IMR-90 (cell line): ENCODE measurements around the gene TBC1D1. TPM values are rescaled to one million over a fixed set of nuclear protein-coding genes. Genes with fewer than 3 reads are reported as not detected.

Source experiments
- ATAC-seq: fragments of 200-7000 bp; cut with Tn5 transposase; 2 replicates; pipeline ENCODE4 v1.9.1; 2020; ENCODE audit warnings: low read depth, mild to moderate bottlenecking, moderate library complexity
- BruUV-seq: library from RNA; stranded (reverse); fragments of 400-500 nt; replicated peaks from 2 replicates; lab custom pipeline; 2021; lab: Mats Ljungman, UMichigan
- CTCF ChIA-PET: fragments of 300-600 bp; formaldehyde crosslinking; extraction: SDS; loops from one replicate; lab custom pipeline; 2021; ENCODE audit warnings: antibody characterized with exemption; lab: Yijun Ruan, JAX
- POLR2A ChIA-PET: fragments of 300-600 bp; sonication (Branson Sonifier 250); formaldehyde crosslinking; loops from one replicate; lab custom pipeline; 2022; ENCODE audit warnings: antibody characterized with exemption; ENCODE audit not compliant: unreplicated experiment; lab: Charles Lee
- DNase-seq: peaks from one replicate; pipeline ENCODE4 v3.0.0; 2013
- H2AFZ ChIP-seq: replicated peaks from 2 replicates; pipeline ENCODE3; 2013; ENCODE audit warnings: low read length, mild to moderate bottlenecking; ENCODE audit not compliant: poor library complexity
- H2AK5ac ChIP-seq: 2 replicates; pipeline ENCODE4 v1.6.1; 2013; ENCODE audit warnings: low read depth, low read length, inconsistent platforms
- H2AK9ac ChIP-seq: replicated peaks from 2 replicates; pipeline ENCODE3; 2013; ENCODE audit warnings: mild to moderate bottlenecking, low read depth, low read length, moderate library complexity; ENCODE audit not compliant: poor library complexity
- H2BK120ac ChIP-seq: 2 replicates; pipeline ENCODE4 v1.6.1; 2013; ENCODE audit warnings: low read depth, low read length, inconsistent platforms
- H2BK15ac ChIP-seq: 3 replicates; pipeline ENCODE4 v1.6.1; 2013; ENCODE audit warnings: low read depth, low read length, inconsistent platforms
- H2BK20ac ChIP-seq: 2 replicates; pipeline ENCODE4 v1.6.1; 2013; ENCODE audit warnings: low read depth, mild to moderate bottlenecking, inconsistent platforms, low read length, moderate library complexity
- H2BK5ac ChIP-seq: 2 replicates; pipeline ENCODE4 v1.6.1; 2013; ENCODE audit warnings: mild to moderate bottlenecking, low read depth, low read length, inconsistent platforms; ENCODE audit not compliant: poor library complexity, severe bottlenecking
- H3K14ac ChIP-seq: replicated peaks from 2 replicates; pipeline ENCODE4 v1.6.1; 2013; ENCODE audit warnings: low read depth, low read length, inconsistent platforms
- H3K18ac ChIP-seq: 2 replicates; pipeline ENCODE4 v1.6.1; 2013; ENCODE audit warnings: low read depth, low read length, control low read depth
- H3K23ac ChIP-seq: 2 replicates; pipeline ENCODE4 v1.6.1; 2013; ENCODE audit warnings: low read depth, low read length, inconsistent platforms
- H3K27ac ChIP-seq: 2 replicates; pipeline ENCODE4 v1.5.1; 2013; ENCODE audit warnings: mild to moderate bottlenecking, control low read depth, low read length; ENCODE audit not compliant: insufficient read depth
- H3K27me3 ChIP-seq: 2 replicates; pipeline ENCODE4 v1.6.1; 2013; ENCODE audit warnings: low read length; ENCODE audit not compliant: control insufficient read depth, insufficient read depth
- H3K36me3 ChIP-seq: 2 replicates; pipeline ENCODE4 v1.6.1; 2013; ENCODE audit warnings: low read length, mixed read lengths; ENCODE audit not compliant: control insufficient read depth, insufficient read depth
- H3K4ac ChIP-seq: 2 replicates; pipeline ENCODE4 v1.6.1; 2013; ENCODE audit warnings: low read depth, low read length, inconsistent platforms
- H3K4me1 ChIP-seq: 2 replicates; pipeline ENCODE4 v1.6.1; 2013; ENCODE audit warnings: low read length, mixed read lengths; ENCODE audit not compliant: control insufficient read depth, insufficient read depth
- H3K4me2 ChIP-seq: 2 replicates; pipeline ENCODE4 v1.6.1; 2013; ENCODE audit warnings: low read depth, mild to moderate bottlenecking, control low read depth, low read length, moderate library complexity
- H3K4me3 ChIP-seq: 2 replicates; pipeline ENCODE4 v1.5.1; 2013; ENCODE audit warnings: low read depth, mild to moderate bottlenecking, control low read depth, low read length, moderate library complexity; ENCODE audit not compliant: insufficient read depth
- H3K56ac ChIP-seq: 2 replicates; pipeline ENCODE4 v1.6.1; 2013; ENCODE audit warnings: low read length, inconsistent platforms; ENCODE audit not compliant: insufficient read depth; ENCODE audit errors: extremely low read depth
- H3K79me1 ChIP-seq, 2 experiments: 2 replicates each; pipeline ENCODE4 v1.6.1; 2013; ENCODE audit warnings: low read length in 2 of 2, inconsistent platforms in 1 of 2, low read depth in 1 of 2
- H3K9ac ChIP-seq: 2 replicates; pipeline ENCODE4 v1.6.1; 2013; ENCODE audit warnings: low read depth, low read length, control low read depth
- H3K9me1 ChIP-seq: 2 replicates; pipeline ENCODE4 v1.6.1; 2013; ENCODE audit warnings: low read length, inconsistent platforms; ENCODE audit not compliant: insufficient read depth
- H3K9me3 ChIP-seq: 2 replicates; pipeline ENCODE4 v1.6.1; 2013; ENCODE audit warnings: low read length; ENCODE audit not compliant: control insufficient read depth, insufficient read depth
- H4K20me1 ChIP-seq: 2 replicates; pipeline ENCODE4 v1.6.1; 2013; ENCODE audit warnings: low read length, inconsistent platforms; ENCODE audit not compliant: insufficient read depth
- H4K5ac ChIP-seq: 2 replicates; pipeline ENCODE4 v1.6.1; 2013; ENCODE audit warnings: mild to moderate bottlenecking, low read depth, low read length, control low read depth
- H4K8ac ChIP-seq, 2 experiments: 2 replicates each; pipeline ENCODE4 v1.6.1; 2013; ENCODE audit warnings: low read depth in 2 of 2, low read length in 2 of 2, control low read depth in 1 of 2, inconsistent platforms in 1 of 2
- H4K91ac ChIP-seq: 2 replicates; pipeline ENCODE4 v1.6.1; 2013; ENCODE audit warnings: low read depth, low read length, inconsistent platforms; ENCODE audit not compliant: insufficient read depth
- CEBPB ChIP-seq: IDR thresholded peaks from 2 replicates; pipeline ENCODE4 v1.6.1; 2012; ENCODE audit warnings: low read depth, low read length, improper control_type of control experiment
- FOS ChIP-seq: fragments of 150-350 bp; IDR thresholded peaks from 2 replicates; pipeline ENCODE4 v1.6.1; 2016; ENCODE audit warnings: low read depth, low read length
- MAFK ChIP-seq: IDR thresholded peaks from 2 replicates; pipeline ENCODE4 v1.6.1; 2012; ENCODE audit warnings: low read depth, low read length, improper control_type of control experiment
- WGBS, 2 experiments: methylation state at CpG; one replicate each; pipeline versions ENCODE4 v1.1.5 to v1.1.7; 2013; ENCODE audit warnings: missing lambda C conversion rate in 2 of 2; ENCODE audit not compliant: insufficient read length in 1 of 2; ENCODE audit errors: extremely low coverage in 2 of 2; 5-methylcytosine and 5-hydroxymethylcytosine counted together
- dilution Hi-C: fragments of 300-500 bp; cut with HindIII; formaldehyde crosslinking; loops from one replicate; pipeline ENCODE4 v1.14.3; 2018; ENCODE audit warnings: low sequenced_read_pairs; ENCODE audit not compliant: unreplicated experiment
- in situ Hi-C: fragments of 300-500 bp; cut with MboI; formaldehyde crosslinking; loops from 3 replicates; pipeline ENCODE4 v1.14.3; 2019; ENCODE audit warnings: low sequenced_read_pairs, inconsistent platforms, mixed read lengths
- intact Hi-C: fragments of 100-400 bp; cut with micrococcal nuclease; formaldehyde crosslinking; loops from 2 replicates; pipeline ENCODE4 v1.10.0; 2022
- polyA plus RNA-seq, 3 experiments: library from polyadenylated mRNA; depleted of rRNA; stranded (reverse); fragments of >200 nt; gene quantifications; 2 replicates each; pipeline ENCODE4 v1.2.3, GENCODE V29; 2012; ENCODE audit warnings: low replicate concordance in 1 of 3
- total RNA-seq: library from RNA; depleted of rRNA; stranded (reverse); fragments of >200 nt; gene quantifications from 2 replicates; pipeline ENCODE4 v1.2.3, GENCODE V29; 2012

TBC1D1 gene
- total and polyA plus RNA-seq, 2 of the 4 experiments (the other 2 are of a cell fraction) = 42.4 to 104 TPM

GRCh38 chr4:38069271-38069760 lies 178.4 kb downstream of the TBC1D1 start (continued):
- TF ChIP-seq MAFK = 0 out of 2 replicates have a peak, but pooled peaks have one; percentile 27

GRCh38 chr4:38071801-38072431 lies 181.0 kb downstream of the TBC1D1 start:
- H2AK9ac ChIP-seq = peak overlapping the region; percentile 37
- no peak overlapping the region for H3K4me3 ChIP-seq
- dilution Hi-C loops = no loop called here
- peak overlapping the region; percentile 79 for H3K14ac ChIP-seq
- peak overlapping the region; percentile 46; the same call in 1 of the 2 replicates for H3K27ac ChIP-seq
- TF ChIP-seq CEBPB (peak; percentile 76), FOS (no peak)
- no peak overlapping the region; the same call in 1 of the 2 replicates for H3K9ac ChIP-seq
- H2BK20ac ChIP-seq = peak overlapping the region; percentile 66
- H3K27me3 ChIP-seq = no peaks in the 10 kb centered on the region
- H4K91ac ChIP-seq = no peak overlapping the region; the same call in 1 of the 2 replicates
- intact Hi-C loops = no loop called here
- peaks cover 7 to 33% of the 10 kb centered on the region in 2 experiments for H3K79me1 ChIP-seq
- H2AK5ac ChIP-seq = peak overlapping the region; percentile 23; the same call in 1 of the 2 replicates
- peaks cover 22% of the 10 kb centered on the region for H3K4me1 ChIP-seq
- ChIA-PET POLR2A (interaction anchor here (0.6 kb wide), 1 partner anchor 655 kb away, joined by 11 read pairs; no protein-coding TSS in a partner anchor), CTCF (interaction anchor here (0.5 to 1.1 kb wide), 3 partner anchors 10 to 658 kb away, joined by 4 to 5 read pairs (median 5); no protein-coding TSS in a partner anchor)
- H4K20me1 ChIP-seq = no peaks in the 10 kb centered on the region
- peak overlapping the region; percentile 36; the same call in 1 of the 2 replicates for H3K18ac ChIP-seq
- peaks cover 18% of the 10 kb centered on the region for H3K9me1 ChIP-seq
- H3K4me2 ChIP-seq = no peak overlapping the region
- peak overlapping the region; percentile 41 for H2BK5ac ChIP-seq
- WGBS, 2 experiments = no CpG with 5 or more reads among the region's 7 CpGs
- H3K9me3 ChIP-seq = no peaks in the 10 kb centered on the region
- H2BK15ac ChIP-seq = 0 out of 3 replicates have a peak overlapping the region, but pooled peaks have one; percentile 7
- H3K23ac ChIP-seq = 0 out of 2 replicates have a peak overlapping the region, but pooled peaks have one; percentile 24
- no TSS peak for BruUV-seq
- H2BK120ac ChIP-seq = peak overlapping the region; percentile 56
- in situ Hi-C loops = no loop called here
- H3K56ac ChIP-seq = no peak overlapping the region; the same call in 1 of the 2 replicates
- DNase-seq (peak; percentile 44), ATAC-seq (no peak)
- no peaks in the 10 kb centered on the region; the same call in 1 of the 2 replicates for H3K36me3 ChIP-seq
- H2AFZ ChIP-seq = no peak overlapping the region
- H3K4ac ChIP-seq = peak overlapping the region; percentile 33
- peak overlapping the region in 1 of 2 experiments; percentile 70; a peak in 2 of 4 replicates for H4K8ac ChIP-seq
- no peak overlapping the region for H4K5ac ChIP-seq
